DOHH2 (cell line): Measurements from ENCODE around the gene MAGEA6.
"Not testable (repeated sequence)": the region's sequence is repeated elsewhere in the genome, so short reads cannot be mapped to it uniquely, and the experiment has no call there.

Experiments
- H3F3A ChIP-seq: fragments of 200-600 bp; sonication (generic), shearing (Covaris generic); 2 replicates; pipeline ENCODE4 v1.6.0; 2016; ENCODE audit warnings: antibody characterized with exemption, mild to moderate bottlenecking; ENCODE audit not compliant: control insufficient read depth, insufficient read depth
- H3K27ac ChIP-seq: fragments of 200-600 bp; sonication (generic); 2 replicates; pipeline ENCODE4 v1.5.1; 2014; ENCODE audit warnings: low read depth, mild to moderate bottlenecking, low read length, moderate library complexity
- H3K27me3 ChIP-seq: fragments of 200-600 bp; sonication (generic); 2 replicates; pipeline ENCODE4 v1.6.1; 2014; ENCODE audit warnings: mild to moderate bottlenecking, low read length, mixed read lengths; ENCODE audit not compliant: control insufficient read depth
- H3K36me3 ChIP-seq: fragments of 200-600 bp; sonication (generic); 2 replicates; pipeline ENCODE4 v1.6.1; 2014; ENCODE audit warnings: mild to moderate bottlenecking, low read length, moderate library complexity, mixed read lengths; ENCODE audit not compliant: control insufficient read depth
- H3K4me1 ChIP-seq: fragments of 200-600 bp; sonication (generic); 2 replicates; pipeline ENCODE4 v1.6.1; 2014; ENCODE audit warnings: mild to moderate bottlenecking, low read length, mixed read lengths; ENCODE audit not compliant: control insufficient read depth
- H3K4me2 ChIP-seq: fragments of 200-600 bp; sonication (generic); 2 replicates; pipeline ENCODE4 v1.6.0; 2014; ENCODE audit warnings: mild to moderate bottlenecking, low read length, moderate library complexity
- H3K4me3 ChIP-seq: fragments of 200-600 bp; sonication (generic); 2 replicates; pipeline ENCODE4 v1.5.1; 2014; ENCODE audit warnings: mild to moderate bottlenecking, low read length, mixed read lengths
- H3K79me2 ChIP-seq: fragments of 200-600 bp; sonication (generic); 2 replicates; pipeline ENCODE4 v1.6.1; 2014; ENCODE audit warnings: mild to moderate bottlenecking, low read length, mixed read lengths; ENCODE audit not compliant: control insufficient read depth
- H3K9me2 ChIP-seq: fragments of 200-600 bp; sonication (generic); replicated peaks from 2 replicates; pipeline ENCODE4 v1.6.1; 2014; ENCODE audit warnings: mild to moderate bottlenecking, low read length, mixed read lengths; ENCODE audit not compliant: control insufficient read depth
- H3K9me3 ChIP-seq: fragments of 200-600 bp; sonication (generic); 2 replicates; pipeline ENCODE4 v1.6.1; 2014; ENCODE audit warnings: antibody characterized with exemption, low read length, mixed read lengths; ENCODE audit not compliant: control insufficient read depth, insufficient read depth
- H4K20me1 ChIP-seq: fragments of 200-600 bp; sonication (generic); 2 replicates; pipeline ENCODE4 v1.6.0; 2014; ENCODE audit warnings: low read depth, mild to moderate bottlenecking, antibody characterized with exemption, low read length, moderate library complexity; ENCODE audit not compliant: control insufficient read depth, insufficient read depth
- EZH2phosphoT487 ChIP-seq: fragments of 200-600 bp; sonication (generic); IDR thresholded peaks from 2 replicates; pipeline ENCODE4 v1.6.1; 2017; ENCODE audit warnings: borderline replicate concordance, mild to moderate bottlenecking, antibody characterized with exemption, low read length, moderate library complexity, mixed read lengths
- TF ChIP-seq, protein P1 (sequence below): fragments of 200-600 bp; sonication (generic); IDR thresholded peaks from one replicate; pipeline ENCODE4 v1.5.1; 2014; ENCODE audit warnings: antibody characterized with exemption, mild to moderate bottlenecking, low read depth, low read length; ENCODE audit not compliant: poor library complexity, severe bottlenecking

Gene MAGEA6

DNA sequence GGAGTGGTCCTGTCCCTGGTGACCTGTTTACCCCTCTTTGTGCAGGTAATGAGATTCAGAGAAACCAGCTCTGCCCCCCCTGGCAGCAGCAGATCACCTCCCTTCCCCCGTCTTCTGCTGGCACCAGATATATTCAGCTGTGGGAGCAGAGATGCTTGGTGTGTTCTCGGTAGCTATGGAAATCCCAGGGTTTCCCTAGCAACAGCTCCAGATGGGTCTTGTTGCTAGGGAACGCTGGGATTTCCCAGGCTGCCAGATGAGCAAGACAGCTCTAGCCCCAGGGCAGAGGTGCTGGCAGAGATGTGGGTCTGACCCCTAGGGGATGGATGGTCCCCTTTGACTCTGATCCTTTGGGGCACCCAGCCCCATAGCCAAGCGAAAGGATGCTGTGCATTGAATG lies 40.9 kb upstream of the MAGEA6 start:
- Histone ChIP-seq H3K4me3 (no peak overlapping the region), H3K36me3 (no peaks in the 10 kb centered on the region), H3K27me3 (no peaks in the 10 kb centered on the region), H3F3A (no peaks in the 10 kb centered on the region), H3K4me2 (no peak overlapping the region), H3K79me2 (no peaks in the 10 kb centered on the region), H3K9me2 (no peaks in the 10 kb centered on the region), H3K4me1 (no peaks in the 10 kb centered on the region), H3K9me3 (no peaks in the 10 kb centered on the region), H3K27ac (no peak overlapping the region), H4K20me1 (no peaks in the 10 kb centered on the region)
- TF ChIP-seq, protein P1, sequence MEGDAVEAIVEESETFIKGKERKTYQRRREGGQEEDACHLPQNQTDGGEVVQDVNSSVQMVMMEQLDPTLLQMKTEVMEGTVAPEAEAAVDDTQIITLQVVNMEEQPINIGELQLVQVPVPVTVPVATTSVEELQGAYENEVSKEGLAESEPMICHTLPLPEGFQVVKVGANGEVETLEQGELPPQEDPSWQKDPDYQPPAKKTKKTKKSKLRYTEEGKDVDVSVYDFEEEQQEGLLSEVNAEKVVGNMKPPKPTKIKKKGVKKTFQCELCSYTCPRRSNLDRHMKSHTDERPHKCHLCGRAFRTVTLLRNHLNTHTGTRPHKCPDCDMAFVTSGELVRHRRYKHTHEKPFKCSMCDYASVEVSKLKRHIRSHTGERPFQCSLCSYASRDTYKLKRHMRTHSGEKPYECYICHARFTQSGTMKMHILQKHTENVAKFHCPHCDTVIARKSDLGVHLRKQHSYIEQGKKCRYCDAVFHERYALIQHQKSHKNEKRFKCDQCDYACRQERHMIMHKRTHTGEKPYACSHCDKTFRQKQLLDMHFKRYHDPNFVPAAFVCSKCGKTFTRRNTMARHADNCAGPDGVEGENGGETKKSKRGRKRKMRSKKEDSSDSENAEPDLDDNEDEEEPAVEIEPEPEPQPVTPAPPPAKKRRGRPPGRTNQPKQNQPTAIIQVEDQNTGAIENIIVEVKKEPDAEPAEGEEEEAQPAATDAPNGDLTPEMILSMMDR, result no peak
- no peak for TF ChIP-seq EZH2phosphoT487

DNA sequence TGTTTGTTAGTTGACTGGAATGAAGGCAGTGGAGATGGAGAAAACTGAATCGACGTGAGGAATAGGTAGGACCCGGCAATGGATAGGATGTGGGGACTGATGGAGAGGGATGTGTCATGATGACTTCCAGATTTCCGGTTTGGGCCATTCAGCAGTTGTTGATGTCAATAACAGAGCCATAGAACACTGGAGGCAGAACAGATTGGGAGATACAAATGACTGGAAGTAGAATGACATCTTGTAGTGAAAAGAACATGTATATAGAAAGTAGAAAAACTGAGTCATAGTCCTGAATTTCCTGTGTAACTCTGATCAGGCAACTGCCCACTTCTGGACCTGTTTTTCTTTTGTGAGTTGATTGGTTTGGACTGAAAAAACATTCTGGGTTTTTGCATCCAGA lies 36.5 kb upstream of the MAGEA6 start:
- Histone ChIP-seq H3K9me3 (no peaks in the 10 kb centered on the region), H3K79me2 (no peaks in the 10 kb centered on the region), H4K20me1 (no peaks in the 10 kb centered on the region), H3F3A (no peaks in the 10 kb centered on the region), H3K36me3 (no peaks in the 10 kb centered on the region), H3K27ac (no peak overlapping the region), H3K9me2 (no peaks in the 10 kb centered on the region), H3K27me3 (no peaks in the 10 kb centered on the region), H3K4me3 (no peak overlapping the region), H3K4me1 (no peaks in the 10 kb centered on the region), H3K4me2 (no peak overlapping the region)
- TF ChIP-seq, protein P1, result no peak
- TF ChIP-seq EZH2phosphoT487, result no peak

DNA sequence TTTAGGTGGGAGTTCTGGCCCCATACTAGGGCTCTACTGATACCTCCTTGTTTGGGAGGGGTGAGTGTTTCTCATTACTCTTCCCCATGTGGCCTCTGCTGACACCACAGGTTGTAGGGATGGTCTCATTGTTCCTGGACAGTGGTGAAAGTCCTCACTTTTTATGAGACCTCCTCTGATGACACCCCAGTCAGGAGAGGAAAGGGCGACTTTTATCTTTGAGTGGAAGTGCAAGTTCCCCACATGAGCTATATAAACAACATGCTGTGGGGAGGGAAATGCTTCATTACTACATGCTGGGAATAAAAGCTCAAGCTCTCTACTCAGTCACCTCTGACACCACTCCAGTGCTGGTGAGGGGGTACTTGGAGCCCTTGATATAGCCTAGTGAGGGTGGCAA lies 29.5 kb upstream of the MAGEA6 start:
- no peak overlapping the region for H3K4me2 ChIP-seq
- H3K27me3 ChIP-seq, result no peaks in the 10 kb centered on the region
- no peaks in the 10 kb centered on the region for H3F3A ChIP-seq
- TF ChIP-seq EZH2phosphoT487, result no peak
- TF ChIP-seq, protein P1, result no peak
- H3K79me2 ChIP-seq, result no peaks in the 10 kb centered on the region
- H3K27ac ChIP-seq, result no peak overlapping the region
- H3K36me3 ChIP-seq, result no peaks in the 10 kb centered on the region
- no peaks in the 10 kb centered on the region for H3K4me1 ChIP-seq
- H3K9me3 ChIP-seq, result no peaks in the 10 kb centered on the region
- H3K9me2 ChIP-seq, result no peaks in the 10 kb centered on the region
- no peak overlapping the region for H3K4me3 ChIP-seq
- no peaks in the 10 kb centered on the region for H4K20me1 ChIP-seq

DNA sequence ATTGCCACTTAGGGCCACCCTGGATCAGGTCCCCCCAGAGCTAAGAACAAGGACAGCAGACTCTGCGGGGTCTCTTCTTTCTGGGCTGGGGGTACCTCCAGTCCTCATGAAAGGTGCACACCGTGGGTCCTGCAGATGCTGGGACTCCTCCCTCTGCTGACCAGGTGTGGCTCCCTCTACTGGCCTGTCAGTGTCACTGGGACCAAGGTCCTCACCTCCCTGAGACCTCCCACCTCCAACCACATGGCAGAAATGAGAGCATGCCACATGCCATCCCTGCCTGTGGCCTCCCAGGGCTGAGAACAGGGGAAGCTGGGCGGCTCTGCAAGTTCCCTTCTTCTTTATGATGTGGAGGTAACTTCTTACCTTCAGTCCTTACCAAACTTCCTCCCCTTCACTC lies 17.6 kb upstream of the MAGEA6 start:
- not testable (repeated sequence) for H3K9me2 ChIP-seq, H3K9me3 ChIP-seq, H3K4me2 ChIP-seq, H3K27me3 ChIP-seq, H3K4me1 ChIP-seq, H4K20me1 ChIP-seq, H3K36me3 ChIP-seq, H3F3A ChIP-seq, H3K27ac ChIP-seq, H3K4me3 ChIP-seq, H3K79me2 ChIP-seq

DNA sequence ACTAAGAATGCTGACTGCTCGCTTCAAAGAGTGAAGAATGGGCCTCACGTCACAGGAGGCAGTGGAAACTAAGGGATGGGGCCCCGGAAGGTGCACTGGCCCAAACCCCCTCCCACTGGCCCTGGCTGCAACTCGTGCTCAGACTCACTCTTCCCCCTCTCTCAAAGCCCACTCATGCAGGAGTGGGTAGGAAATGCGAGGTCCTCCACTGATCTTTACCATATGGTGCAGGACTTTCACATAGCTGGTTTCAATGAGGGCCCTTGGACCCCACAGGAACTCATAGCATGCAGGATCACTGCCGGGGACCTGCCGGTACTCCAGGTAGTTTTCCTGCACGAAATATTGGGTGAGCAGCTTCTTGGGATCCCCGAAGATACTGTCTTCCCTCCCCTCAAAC lies 2.9 kb downstream of the MAGEA6 start:
- H3F3A ChIP-seq, result not testable (repeated sequence)

DNA sequence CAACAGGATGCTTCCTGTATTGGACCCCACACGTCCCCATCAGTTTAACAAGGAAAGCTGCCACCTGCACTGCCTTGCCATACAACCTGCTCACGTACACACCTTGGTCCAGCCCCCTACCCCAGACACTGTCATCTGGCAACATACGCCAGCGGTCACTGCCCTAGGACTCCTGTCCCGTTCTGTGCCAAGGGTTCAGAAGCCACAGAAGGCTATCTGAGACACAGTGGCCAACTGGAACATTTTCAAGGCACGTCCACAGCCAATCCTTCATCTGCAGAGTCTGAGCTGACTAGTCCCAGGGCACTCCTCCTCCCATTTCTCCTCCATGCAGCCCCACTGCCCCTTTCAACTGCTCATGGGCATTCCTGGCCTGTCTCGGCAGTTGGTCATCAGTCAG lies 7.9 kb downstream of the MAGEA6 start:
- H3F3A ChIP-seq, result not testable (repeated sequence)

More for the DNA sequence above, 2.9 kb downstream of the MAGEA6 start:
- H3K9me2 ChIP-seq, H3K4me2 ChIP-seq, H3K27me3 ChIP-seq, H3K4me3 ChIP-seq, H3K9me3 ChIP-seq, H3K4me1 ChIP-seq, H3K27ac ChIP-seq, H3K36me3 ChIP-seq, H4K20me1 ChIP-seq, H3K79me2 ChIP-seq: not testable (repeated sequence)

More for the DNA sequence above, 7.9 kb downstream of the MAGEA6 start:
- H3K27me3 ChIP-seq, H4K20me1 ChIP-seq, H3K36me3 ChIP-seq, H3K4me1 ChIP-seq, H3K9me2 ChIP-seq, H3K4me2 ChIP-seq, H3K9me3 ChIP-seq, H3K27ac ChIP-seq, H3K4me3 ChIP-seq, H3K79me2 ChIP-seq: not testable (repeated sequence)
